IPS DF 6.9 (cell line): Measurements from ENCODE around the gene MSN.
"Not testable (repeated sequence)": the region's sequence is repeated elsewhere in the genome, so short reads cannot be mapped to it uniquely, and the experiment has no call there.

Source experiments
- DNase-seq: peaks from one replicate; pipeline ENCODE4 v3.0.0-alpha.2; 2013; ENCODE audit warnings: low read depth, low spot score
- H3K27ac ChIP-seq: one replicate; pipeline ENCODE4 v1.5.1; 2013; ENCODE audit warnings: low read length, control low read depth
- H3K27me3 ChIP-seq: 2 replicates; pipeline ENCODE4 v1.6.1; 2013; ENCODE audit warnings: mild to moderate bottlenecking, low read length; ENCODE audit not compliant: control insufficient read depth, insufficient read depth
- H3K36me3 ChIP-seq: 2 replicates; pipeline ENCODE4 v1.6.1; 2013; ENCODE audit warnings: low read length; ENCODE audit not compliant: control insufficient read depth, insufficient read depth
- H3K4me1 ChIP-seq: 2 replicates; pipeline ENCODE4 v1.6.1; 2013; ENCODE audit warnings: low read length; ENCODE audit not compliant: control insufficient read depth, insufficient read depth
- H3K4me3 ChIP-seq: 2 replicates; pipeline ENCODE4 v1.5.1; 2013; ENCODE audit warnings: mild to moderate bottlenecking, low read length
- H3K9me3 ChIP-seq: 2 replicates; pipeline ENCODE4 v1.6.1; 2013; ENCODE audit warnings: low read length, inconsistent platforms; ENCODE audit not compliant: control insufficient read depth, insufficient read depth
- WGBS: extraction: QIAGEN DNeasy Blood & Tissue Kit; methylation state at CpG from one replicate; pipeline ENCODE4 v1.1.7; 2013; ENCODE audit warnings: mixed read lengths, missing lambda C conversion rate; ENCODE audit not compliant: insufficient read length, insufficient coverage; 5-methylcytosine and 5-hydroxymethylcytosine counted together

Gene MSN

GRCh38 chrX:65643531-65644052, 23.9 kb upstream of the MSN start:
- no peak overlapping the region for H3K4me3 ChIP-seq
- WGBS, result no CpG with 5 or more reads among the region's 1 CpG
- no peak overlapping the region for H3K27ac ChIP-seq
- no peak for DNase-seq
- no peaks in the 10 kb centered on the region for H3K4me1 ChIP-seq
- H3K9me3 ChIP-seq, result no peaks in the 10 kb centered on the region
- H3K36me3 ChIP-seq, result no peaks in the 10 kb centered on the region
- H3K27me3 ChIP-seq, result no peaks in the 10 kb centered on the region

DNA sequence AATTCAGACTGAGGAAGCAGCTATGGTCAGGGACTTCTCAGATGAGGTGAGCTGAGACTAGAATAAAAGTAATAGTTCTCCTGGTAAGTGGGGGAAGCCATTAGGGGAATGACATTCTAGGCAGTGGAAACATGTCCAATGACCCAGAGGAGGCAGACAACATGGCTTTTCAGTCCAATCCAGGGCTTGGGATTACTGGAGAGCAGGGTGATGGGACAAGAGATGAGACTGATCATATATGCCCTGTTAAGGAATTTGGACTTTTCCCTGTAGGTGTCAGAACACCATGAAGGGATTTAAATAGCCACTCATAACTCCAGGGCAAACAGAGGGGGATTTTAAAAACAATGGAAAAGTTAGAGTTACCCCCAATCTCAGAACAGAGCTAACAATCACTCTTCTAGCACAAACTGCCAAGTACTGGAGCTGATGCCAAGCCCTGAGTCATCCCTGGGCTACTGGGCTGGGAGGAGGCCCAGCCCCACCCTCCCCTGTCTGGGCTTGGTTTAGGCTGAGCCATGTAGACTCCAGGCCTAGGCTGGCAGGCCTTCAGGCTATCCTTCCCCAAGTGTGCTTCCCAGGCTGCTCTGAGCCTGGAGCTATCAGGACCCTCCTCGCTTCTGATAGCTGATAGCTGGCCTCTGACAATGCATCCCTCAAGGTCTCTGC, 22.7 kb upstream of the MSN start:
- Histone ChIP-seq H3K36me3 (no peaks in the 10 kb centered on the region), H3K4me3 (no peak overlapping the region), H3K4me1 (no peaks in the 10 kb centered on the region), H3K9me3 (no peaks in the 10 kb centered on the region), H3K27ac (no peak overlapping the region), H3K27me3 (no peaks in the 10 kb centered on the region)
- WGBS, result no CpG with 5 or more reads among the region's 1 CpG
- no peak for DNase-seq

GRCh38 chrX:65647801-65648200, 19.7 kb upstream of the MSN start:
- H3K9me3 ChIP-seq, result no peaks in the 10 kb centered on the region
- no peaks in the 10 kb centered on the region for H3K36me3 ChIP-seq
- H3K27me3 ChIP-seq, result no peaks in the 10 kb centered on the region
- H3K4me1 ChIP-seq, result no peaks in the 10 kb centered on the region
- no peak overlapping the region for H3K4me3 ChIP-seq
- no CpG with 5 or more reads among the region's 3 CpGs for WGBS
- H3K27ac ChIP-seq, result no peak overlapping the region
- no peak for DNase-seq

DNA sequence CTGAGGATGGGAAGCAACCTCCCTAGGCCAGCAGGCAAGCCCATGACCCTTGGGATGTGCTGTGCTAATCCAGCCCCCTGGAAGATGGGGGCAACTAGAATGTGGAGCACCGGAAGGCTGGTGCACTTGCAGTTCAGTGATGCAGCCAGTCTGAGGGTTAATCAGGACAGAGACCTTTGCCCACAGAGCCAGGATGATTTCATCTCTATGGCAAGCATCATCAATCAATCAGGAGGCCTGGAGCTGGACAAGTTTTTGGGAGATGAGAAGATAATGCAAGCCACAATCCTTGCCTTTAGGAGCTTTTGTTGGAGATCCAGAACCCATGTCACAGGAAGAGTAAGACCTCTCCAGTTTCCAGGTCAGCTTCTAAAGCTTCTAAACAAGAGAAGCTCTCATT, 15.4 kb upstream of the MSN start:
- Histone ChIP-seq H3K36me3 (no peaks in the 10 kb centered on the region), H3K9me3 (no peaks in the 10 kb centered on the region), H3K27ac (no peak overlapping the region), H3K4me3 (no peak overlapping the region), H3K4me1 (no peaks in the 10 kb centered on the region), H3K27me3 (no peaks in the 10 kb centered on the region)
- no CpG with 5 or more reads among the region's 1 CpG for WGBS
- DNase-seq, result no peak

GRCh38 chrX:65657009-65657441, 10.4 kb upstream of the MSN start:
- H3K27me3 ChIP-seq, DNase-seq, H3K27ac ChIP-seq, H3K36me3 ChIP-seq, H3K4me1 ChIP-seq, H3K4me3 ChIP-seq, H3K9me3 ChIP-seq: not testable (repeated sequence)
- WGBS, result no CpG with 5 or more reads among the region's 7 CpGs

- no peaks in the 10 kb centered on the region for H3K27me3 ChIP-seq
- H3K9me3 ChIP-seq, result no peaks in the 10 kb centered on the region
- no CpG with 5 or more reads among the region's 5 CpGs for WGBS
- H3K36me3 ChIP-seq, result no peaks in the 10 kb centered on the region
- no peak overlapping the region for H3K4me3 ChIP-seq
- H3K4me1 ChIP-seq, result no peaks in the 10 kb centered on the region
- no peak overlapping the region for H3K27ac ChIP-seq
- no peak for DNase-seq
Measured at GRCh38 chrX:65657659-65658058, 9.8 kb upstream of the MSN start.

DNA sequence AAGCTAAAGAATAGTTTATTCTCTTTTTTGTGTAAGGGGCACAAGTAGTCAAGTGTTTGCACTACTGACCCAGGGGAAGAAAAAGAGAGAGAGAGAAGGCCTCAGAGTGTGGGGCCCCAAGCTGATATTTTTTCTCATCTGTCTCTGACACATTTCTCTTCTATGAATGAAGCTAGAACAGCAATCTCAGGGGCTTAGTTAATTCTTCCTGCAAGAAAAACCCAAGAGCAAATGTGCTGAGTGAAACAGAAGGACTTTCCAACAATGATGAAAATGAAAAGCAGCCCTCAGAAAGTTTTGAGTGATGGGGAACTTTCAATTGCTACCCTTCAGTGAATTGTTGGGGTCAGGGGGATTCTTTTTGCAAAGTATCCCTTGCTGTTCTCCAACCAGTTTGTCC, 9.2 kb upstream of the MSN start:
- no peak for DNase-seq
- H3K36me3 ChIP-seq, result no peaks in the 10 kb centered on the region
- H3K27me3 ChIP-seq, result no peaks in the 10 kb centered on the region
- H3K4me1 ChIP-seq, result no peaks in the 10 kb centered on the region
- H3K4me3 ChIP-seq, result no peak overlapping the region
- H3K9me3 ChIP-seq, result no peaks in the 10 kb centered on the region
- no peak overlapping the region for H3K27ac ChIP-seq

- Histone ChIP-seq H3K9me3 (no peaks in the 10 kb centered on the region), H3K27ac (no peak overlapping the region), H3K36me3 (no peaks in the 10 kb centered on the region), H3K4me1 (0 out of 2 replicates have a peak, but pooled peaks cover 2% of the 10 kb centered on the region), H3K27me3 (no peaks in the 10 kb centered on the region), H3K4me3 (peak overlapping the region; percentile 86; the same call in 1 of the 2 replicates)
- DNase-seq, result no peak
- WGBS, result no CpG with 5 or more reads among the region's 6 CpGs
Measured at GRCh38 chrX:65667157-65667502, 324 bp upstream of the MSN start.

- H3K4me3 ChIP-seq, result peak overlapping the region; percentile 86; the same call in 1 of the 2 replicates
Measured at GRCh38 chrX:65668377-65669310, 1.2 kb downstream of the MSN start.

DNA sequence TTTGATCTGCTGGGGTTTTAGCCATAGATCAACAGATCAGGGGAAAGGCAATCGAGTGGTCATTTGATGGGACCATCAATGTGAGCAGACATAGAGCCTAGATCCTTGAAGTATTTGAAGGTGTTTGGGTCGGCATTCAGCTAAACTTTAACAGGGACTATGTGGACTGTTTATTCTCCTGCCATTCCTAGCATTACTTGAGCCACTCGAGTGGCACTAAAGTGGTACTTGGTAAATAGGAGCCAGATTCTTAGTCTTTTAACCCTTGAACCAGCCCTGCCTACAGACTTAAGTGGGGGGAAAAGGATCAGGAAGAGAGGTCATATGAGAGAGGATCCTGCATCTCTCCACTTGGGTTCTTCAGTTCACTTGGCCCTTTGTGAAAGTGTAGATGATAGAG, 3.8 kb downstream of the MSN start:
- WGBS, result no CpG with 5 or more reads among the region's 3 CpGs
- no peaks in the 10 kb centered on the region; the same call in 1 of the 2 replicates for H3K9me3 ChIP-seq
- no peak for DNase-seq
- H3K4me3 ChIP-seq, result no peak overlapping the region
- no peaks in the 10 kb centered on the region for H3K27me3 ChIP-seq
- no peak overlapping the region for H3K27ac ChIP-seq
- 0 out of 2 replicates have a peak, but pooled peaks cover 2% of the 10 kb centered on the region for H3K4me1 ChIP-seq
- no peaks in the 10 kb centered on the region for H3K36me3 ChIP-seq

More at GRCh38 chrX:65668377-65669310, 1.2 kb downstream of the MSN start:
- no CpG with 5 or more reads among the region's 13 CpGs for WGBS
- Histone ChIP-seq H3K36me3 (no peaks in the 10 kb centered on the region), H3K4me1 (0 out of 2 replicates have a peak, but pooled peaks cover 2% of the 10 kb centered on the region), H3K27ac (no peak overlapping the region), H3K27me3 (no peaks in the 10 kb centered on the region), H3K9me3 (no peaks in the 10 kb centered on the region)
- no peak for DNase-seq
